Vagina (tissue), 2 donors: ENCODE measurements around the gene ECEL1.

Experiments
- POLR2AphosphoS5 ChIP-seq, 2 donors: sonication (generic); formaldehyde crosslinking; IDR thresholded peaks; one replicate each; pipeline ENCODE4 v1.9.0; 2017; ENCODE audit warnings: antibody characterized with exemption in 2 of 2, mild to moderate bottlenecking in 2 of 2, low read depth in 1 of 2; ENCODE audit not compliant: insufficient read depth in 1 of 2
- TF ChIP-seq, protein P1 (sequence below), 3 experiments: fragments of 450-650 bp in 2 of 3; fragments of 200-600 bp in 1 of 3; sonication (generic) in 1 of 3; IDR thresholded peaks; one replicate each; pipeline ENCODE4 v1.5.1; 2017 to 2019; ENCODE audit warnings: antibody characterized with exemption in 3 of 3, mild to moderate bottlenecking in 2 of 3, moderate library complexity in 2 of 3

DNA sequence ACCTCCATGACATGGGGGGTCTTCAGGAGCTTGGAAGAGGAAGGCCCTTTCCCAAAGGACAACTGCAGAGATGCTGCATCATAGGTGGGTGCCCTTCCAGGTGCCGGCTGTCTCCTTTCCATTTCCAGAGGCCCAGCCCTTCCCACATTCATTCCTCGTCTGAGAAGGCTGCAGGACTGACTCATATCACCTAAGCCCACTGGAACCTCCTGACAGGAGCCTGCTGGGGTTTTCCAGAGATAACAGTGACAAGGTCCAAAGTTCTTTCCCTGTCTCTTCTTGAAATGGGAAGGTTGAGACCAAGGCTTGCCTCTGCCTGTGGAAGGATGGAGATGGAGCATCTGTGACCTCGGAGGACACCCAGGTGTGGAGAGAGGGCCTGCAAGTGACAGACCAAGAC is 28.9 kb upstream of the ECEL1 start:
- TF ChIP-seq POLR2AphosphoS5 (IDR thresholded peaks at IDR 0.05; ENCODE audit: insufficient read depth in 1 of 2, low read depth in 1 of 2), result no peak
- TF ChIP-seq, protein P1, sequence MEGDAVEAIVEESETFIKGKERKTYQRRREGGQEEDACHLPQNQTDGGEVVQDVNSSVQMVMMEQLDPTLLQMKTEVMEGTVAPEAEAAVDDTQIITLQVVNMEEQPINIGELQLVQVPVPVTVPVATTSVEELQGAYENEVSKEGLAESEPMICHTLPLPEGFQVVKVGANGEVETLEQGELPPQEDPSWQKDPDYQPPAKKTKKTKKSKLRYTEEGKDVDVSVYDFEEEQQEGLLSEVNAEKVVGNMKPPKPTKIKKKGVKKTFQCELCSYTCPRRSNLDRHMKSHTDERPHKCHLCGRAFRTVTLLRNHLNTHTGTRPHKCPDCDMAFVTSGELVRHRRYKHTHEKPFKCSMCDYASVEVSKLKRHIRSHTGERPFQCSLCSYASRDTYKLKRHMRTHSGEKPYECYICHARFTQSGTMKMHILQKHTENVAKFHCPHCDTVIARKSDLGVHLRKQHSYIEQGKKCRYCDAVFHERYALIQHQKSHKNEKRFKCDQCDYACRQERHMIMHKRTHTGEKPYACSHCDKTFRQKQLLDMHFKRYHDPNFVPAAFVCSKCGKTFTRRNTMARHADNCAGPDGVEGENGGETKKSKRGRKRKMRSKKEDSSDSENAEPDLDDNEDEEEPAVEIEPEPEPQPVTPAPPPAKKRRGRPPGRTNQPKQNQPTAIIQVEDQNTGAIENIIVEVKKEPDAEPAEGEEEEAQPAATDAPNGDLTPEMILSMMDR (IDR thresholded peaks at IDR 0.05), result no peak
